T-helper 2 cell treated with Interferon-gamma antibody and Interleukin-4, amounts not matched to agents 5 μg/mL and 100 μg/mL, for 36 hours (primary cell): Measurements from ENCODE around the gene LAMA2.

ENCODE experiments used
- DNase-seq: peaks from one replicate; pipeline ENCODE4 v3.0.0; 2021; ENCODE audit warnings: low spot score
- H3K27ac Mint-ChIP-seq: one replicate; pipeline ENCODE4 v1.8.0; 2021; ENCODE audit warnings: mild to moderate bottlenecking, mixed read lengths
- H3K27me3 Mint-ChIP-seq: one replicate; pipeline ENCODE4 v1.8.0; 2021; ENCODE audit warnings: low read depth, mixed read lengths
- H3K36me3 Mint-ChIP-seq: one replicate; pipeline ENCODE4 v1.8.0; 2021; ENCODE audit warnings: low read depth, mixed read lengths
- H3K4me1 Mint-ChIP-seq: one replicate; pipeline ENCODE4 v1.8.0; 2021; ENCODE audit warnings: low read depth, mixed read lengths
- H3K4me3 Mint-ChIP-seq: one replicate; pipeline ENCODE4 v1.8.0; 2022; ENCODE audit warnings: mild to moderate bottlenecking, moderate library complexity, mixed read lengths
- H3K9me3 Mint-ChIP-seq: one replicate; pipeline ENCODE4 v1.8.0; 2021; ENCODE audit warnings: mixed read lengths

Gene LAMA2

GRCh38 chr6:129469070-129469662, 586.2 kb downstream of the LAMA2 start:
- Mint-ChIP-seq H3K27ac (no peak overlapping the region), H3K4me1 (peaks cover 6% of the 10 kb centered on the region), H3K36me3 (no peaks in the 10 kb centered on the region), H3K4me3 (no peak overlapping the region), H3K27me3 (peaks cover 4% of the 10 kb centered on the region), H3K9me3 (no peaks in the 10 kb centered on the region)
- no peak for DNase-seq

DNA sequence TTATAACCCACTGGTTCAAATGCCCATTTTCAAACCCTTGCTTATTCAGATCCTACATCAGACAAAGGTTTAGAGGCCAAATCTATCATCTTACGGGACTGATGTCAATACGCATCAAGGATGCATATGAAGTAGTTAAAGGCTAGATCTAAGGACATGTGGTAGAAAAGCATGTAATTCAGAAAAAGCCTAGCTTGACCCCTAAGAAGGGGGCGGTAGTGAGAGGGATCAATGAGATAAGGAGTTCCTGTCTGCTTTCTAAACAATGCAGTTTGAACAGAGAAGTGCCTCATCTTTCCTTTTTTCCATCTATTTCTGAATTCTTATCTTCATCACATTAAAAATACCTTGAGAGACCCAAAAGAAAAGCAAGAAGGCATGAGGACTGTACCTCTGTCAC, 589.3 kb downstream of the LAMA2 start:
- H3K9me3 Mint-ChIP-seq, result no peaks in the 10 kb centered on the region
- DNase-seq, result no peak
- H3K27me3 Mint-ChIP-seq, result peaks cover 3% of the 10 kb centered on the region
- no peak overlapping the region for H3K4me3 Mint-ChIP-seq
- H3K4me1 Mint-ChIP-seq, result peaks cover 6% of the 10 kb centered on the region
- no peak overlapping the region for H3K27ac Mint-ChIP-seq
- no peaks in the 10 kb centered on the region for H3K36me3 Mint-ChIP-seq

DNA sequence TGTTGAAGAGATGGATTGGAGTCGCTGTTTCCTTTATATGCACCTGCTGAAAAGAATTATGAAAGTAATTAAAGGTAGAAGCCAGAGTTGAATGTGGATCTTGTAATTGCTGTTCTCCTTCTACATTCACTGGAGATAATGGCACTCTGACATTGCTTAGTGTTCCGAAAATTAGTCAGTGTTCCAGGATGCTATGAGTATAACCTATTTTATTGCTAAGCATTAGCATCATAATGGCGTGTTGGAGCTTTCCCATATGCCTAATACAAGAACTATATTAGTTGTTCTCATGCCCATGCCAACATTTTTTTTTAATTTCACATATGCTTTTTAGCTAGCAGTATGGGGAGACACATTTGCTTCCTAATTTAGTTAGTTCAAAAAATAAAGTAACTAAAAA, 590.6 kb downstream of the LAMA2 start:
- no peaks in the 10 kb centered on the region for H3K9me3 Mint-ChIP-seq
- H3K4me1 Mint-ChIP-seq, result peaks cover 6% of the 10 kb centered on the region
- H3K27me3 Mint-ChIP-seq, result peaks cover 3% of the 10 kb centered on the region
- H3K4me3 Mint-ChIP-seq, result no peak overlapping the region
- H3K36me3 Mint-ChIP-seq, result no peaks in the 10 kb centered on the region
- H3K27ac Mint-ChIP-seq, result no peak overlapping the region
- DNase-seq, result no peak

- no peak for DNase-seq
- peaks cover 6% of the 10 kb centered on the region for H3K4me1 Mint-ChIP-seq
- H3K27me3 Mint-ChIP-seq, result peaks cover 7% of the 10 kb centered on the region
- H3K27ac Mint-ChIP-seq, result no peak overlapping the region
- H3K9me3 Mint-ChIP-seq, result no peaks in the 10 kb centered on the region
- H3K36me3 Mint-ChIP-seq, result no peaks in the 10 kb centered on the region
- no peak overlapping the region for H3K4me3 Mint-ChIP-seq
These were observed 592.7 kb downstream of the LAMA2 start for GRCh38 chr6:129475477-129476247.

DNA sequence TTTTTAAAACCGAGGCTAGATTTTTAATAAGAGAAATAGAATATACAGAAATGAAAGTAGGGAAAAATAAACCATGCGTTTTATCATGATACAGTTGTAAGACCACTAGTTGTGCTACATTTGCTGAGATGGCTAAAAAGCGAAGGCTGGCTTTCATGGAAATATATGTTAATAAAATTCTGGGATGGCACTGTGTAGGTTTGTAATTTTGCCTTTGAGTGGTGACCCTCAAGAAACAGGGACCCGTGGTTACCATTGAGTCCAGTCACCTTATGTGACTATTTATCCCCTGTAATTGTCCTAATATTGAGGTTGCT, 593.3 kb downstream of the LAMA2 start:
- H3K9me3 Mint-ChIP-seq, result no peaks in the 10 kb centered on the region
- DNase-seq, result no peak
- H3K27ac Mint-ChIP-seq, result no peak overlapping the region
- peaks cover 6% of the 10 kb centered on the region for H3K27me3 Mint-ChIP-seq
- H3K4me3 Mint-ChIP-seq, result no peak overlapping the region
- H3K36me3 Mint-ChIP-seq, result no peaks in the 10 kb centered on the region
- peaks cover 6% of the 10 kb centered on the region for H3K4me1 Mint-ChIP-seq

DNA sequence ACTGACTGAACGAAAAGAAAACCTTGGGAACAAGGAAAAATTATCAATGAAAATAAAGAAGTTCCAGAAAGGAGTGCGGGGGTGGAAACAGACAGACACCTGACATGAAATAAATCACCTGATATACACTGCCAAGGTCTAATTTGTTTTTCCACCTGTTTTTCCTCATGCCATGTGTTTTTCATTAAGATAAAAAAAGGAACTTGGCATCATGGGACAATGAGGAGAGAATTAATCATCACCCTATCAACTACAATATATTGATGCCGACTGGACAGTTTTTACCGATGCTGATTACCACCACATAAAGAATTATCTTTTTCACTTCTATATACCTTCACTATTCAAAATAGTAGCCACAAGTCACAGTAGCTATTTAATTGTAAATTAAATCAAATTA, 593.9 kb downstream of the LAMA2 start:
- Mint-ChIP-seq H3K4me1 (peaks cover 6% of the 10 kb centered on the region), H3K27me3 (peaks cover 4% of the 10 kb centered on the region), H3K27ac (no peak overlapping the region), H3K4me3 (no peak overlapping the region), H3K9me3 (no peaks in the 10 kb centered on the region), H3K36me3 (no peaks in the 10 kb centered on the region)
- no peak for DNase-seq

DNA sequence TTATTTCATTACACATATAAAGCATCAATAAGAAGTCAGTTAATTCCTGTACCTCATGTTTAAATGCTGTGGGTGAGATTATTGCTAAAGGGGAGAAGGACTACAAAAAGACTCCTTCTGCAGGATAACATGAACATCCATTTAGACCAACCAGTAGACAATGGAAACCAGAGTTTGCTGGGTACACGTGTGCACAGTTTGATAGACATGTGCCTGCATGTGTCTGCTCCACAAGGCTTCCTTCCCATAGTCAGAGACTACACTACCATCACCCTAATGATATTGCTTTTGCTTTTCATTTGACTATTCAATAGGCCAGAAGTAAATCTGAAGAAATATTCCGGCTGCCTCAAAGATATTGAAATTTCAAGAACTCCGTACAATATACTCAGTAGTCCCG, 595.4 kb downstream of the LAMA2 start:
- H3K9me3 Mint-ChIP-seq, result no peaks in the 10 kb centered on the region
- H3K4me3 Mint-ChIP-seq, result no peak overlapping the region

DNA sequence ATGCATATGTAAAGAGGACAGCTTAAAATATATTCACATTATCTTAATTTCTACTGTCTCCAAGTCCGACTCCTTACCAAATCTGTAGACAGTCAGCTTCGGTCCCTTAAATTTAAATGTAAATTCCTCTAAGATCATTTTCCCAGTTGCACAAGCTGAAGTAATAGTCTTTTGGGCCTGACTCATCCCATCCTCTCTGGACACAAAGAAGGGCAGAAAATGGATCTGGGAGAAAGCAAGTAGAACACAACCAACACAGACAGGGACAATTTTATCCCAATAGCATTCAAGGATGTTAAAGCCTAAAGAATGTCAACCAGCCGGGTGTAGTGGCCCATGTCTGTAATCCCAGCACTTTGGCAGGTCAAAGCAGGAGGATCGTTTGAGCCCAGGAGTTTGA, 598.8 kb downstream of the LAMA2 start:
- no peaks in the 10 kb centered on the region for H3K9me3 Mint-ChIP-seq
- H3K4me1 Mint-ChIP-seq, result peaks cover 7% of the 10 kb centered on the region
- no peak for DNase-seq
- no peaks in the 10 kb centered on the region for H3K36me3 Mint-ChIP-seq
- H3K27ac Mint-ChIP-seq, result no peak overlapping the region
- H3K27me3 Mint-ChIP-seq, result peaks cover 4% of the 10 kb centered on the region
- H3K4me3 Mint-ChIP-seq, result no peak overlapping the region

More for the DNA sequence above, 595.4 kb downstream of the LAMA2 start:
- DNase-seq, result no peak
- Mint-ChIP-seq H3K27me3 (peaks cover 4% of the 10 kb centered on the region), H3K36me3 (no peaks in the 10 kb centered on the region), H3K27ac (no peak overlapping the region), H3K4me1 (no peaks in the 10 kb centered on the region)

DNA sequence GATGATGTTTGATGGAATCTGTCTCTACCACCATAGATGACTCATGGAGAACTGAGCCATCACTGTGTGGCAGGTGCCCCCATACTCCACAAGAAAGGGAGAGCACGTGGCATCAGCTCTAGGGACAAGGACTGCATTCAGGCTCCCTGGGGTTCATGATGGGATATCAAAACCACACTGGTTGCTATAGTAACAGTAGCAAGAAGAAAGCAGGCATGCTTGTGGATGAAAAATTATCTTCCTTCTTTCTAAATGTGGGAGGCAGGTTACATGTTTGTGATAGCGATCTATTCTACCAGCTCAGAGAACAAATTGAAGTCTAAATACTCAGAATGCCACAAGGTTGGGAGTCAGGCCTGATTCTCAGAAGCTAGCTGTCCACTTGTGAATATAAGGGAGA, 602.8 kb downstream of the LAMA2 start:
- DNase-seq, result no peak
- peaks cover 21% of the 10 kb centered on the region for H3K4me1 Mint-ChIP-seq

GRCh38 chr6:129486327-129486726, 603.4 kb downstream of the LAMA2 start:
- no peaks in the 10 kb centered on the region for H3K27me3 Mint-ChIP-seq
- H3K36me3 Mint-ChIP-seq, result no peaks in the 10 kb centered on the region
- no peak overlapping the region for H3K27ac Mint-ChIP-seq
- no peak overlapping the region for H3K4me3 Mint-ChIP-seq
- no peaks in the 10 kb centered on the region for H3K9me3 Mint-ChIP-seq
- H3K4me1 Mint-ChIP-seq, result peaks cover 27% of the 10 kb centered on the region
- no peak for DNase-seq

More for the DNA sequence above, 602.8 kb downstream of the LAMA2 start:
- H3K27me3 Mint-ChIP-seq, result no peaks in the 10 kb centered on the region
- no peak overlapping the region for H3K4me3 Mint-ChIP-seq
- H3K36me3 Mint-ChIP-seq, result no peaks in the 10 kb centered on the region
- H3K27ac Mint-ChIP-seq, result no peak overlapping the region
- no peaks in the 10 kb centered on the region for H3K9me3 Mint-ChIP-seq

DNA sequence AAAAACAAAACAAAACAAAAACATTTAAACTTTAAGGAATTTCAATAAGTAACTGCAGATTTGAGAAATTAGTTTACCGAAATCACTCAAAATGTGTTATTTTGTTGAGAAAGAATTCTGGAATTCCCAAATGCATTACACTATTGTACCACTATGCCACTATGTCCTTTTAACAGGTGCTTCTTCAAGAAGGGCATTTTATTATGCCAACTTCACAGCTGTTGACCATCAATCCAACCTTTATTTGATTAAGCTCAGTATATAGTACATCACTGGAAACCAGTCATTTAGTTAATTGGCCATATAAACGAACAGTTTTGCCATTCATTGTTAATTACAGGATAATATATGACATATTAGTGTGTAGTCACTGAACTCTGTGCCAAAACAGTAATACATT, 605.4 kb downstream of the LAMA2 start:
- Mint-ChIP-seq H3K27me3 (no peaks in the 10 kb centered on the region), H3K4me3 (no peak overlapping the region), H3K27ac (no peak overlapping the region), H3K4me1 (peaks cover 31% of the 10 kb centered on the region), H3K9me3 (no peaks in the 10 kb centered on the region), H3K36me3 (no peaks in the 10 kb centered on the region)
- no peak for DNase-seq

DNA sequence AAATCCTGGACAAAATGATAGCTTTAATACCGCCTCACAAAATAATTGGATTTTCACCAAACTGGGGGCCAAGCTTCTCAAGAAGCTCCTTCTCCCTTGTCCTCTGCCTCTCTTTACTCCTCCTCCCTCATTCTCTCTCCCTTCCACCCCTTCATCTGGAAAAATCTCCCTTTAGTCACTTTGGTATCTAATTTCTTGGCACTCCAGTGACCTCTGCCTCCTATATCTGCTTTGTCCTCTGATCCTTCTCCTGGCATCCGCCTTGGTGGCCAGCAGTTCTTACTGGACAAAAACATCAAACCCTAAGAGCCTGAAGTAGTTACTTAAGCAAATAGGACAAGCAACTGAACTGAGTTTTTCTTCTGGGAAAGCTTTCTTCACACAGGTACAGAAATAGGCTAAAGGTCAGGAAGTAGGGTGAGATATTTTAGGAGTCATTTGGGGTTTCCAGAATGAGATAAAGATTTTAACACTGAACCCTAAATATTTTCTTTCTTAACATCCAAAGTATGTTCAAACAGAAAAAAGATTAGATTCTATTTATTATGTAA, 606.4 kb downstream of the LAMA2 start:
- no peaks in the 10 kb centered on the region for H3K27me3 Mint-ChIP-seq
- peak overlapping the region; percentile 0 for H3K27ac Mint-ChIP-seq
- H3K4me3 Mint-ChIP-seq, result no peak overlapping the region
- peaks cover 31% of the 10 kb centered on the region for H3K4me1 Mint-ChIP-seq
- H3K9me3 Mint-ChIP-seq, result no peaks in the 10 kb centered on the region
- H3K36me3 Mint-ChIP-seq, result no peaks in the 10 kb centered on the region
- no peak for DNase-seq

- H3K9me3 Mint-ChIP-seq, result no peaks in the 10 kb centered on the region
- peaks cover 32% of the 10 kb centered on the region for H3K4me1 Mint-ChIP-seq
- H3K36me3 Mint-ChIP-seq, result no peaks in the 10 kb centered on the region
- DNase-seq, result peak; percentile 73
- peak overlapping the region; percentile 70 for H3K4me3 Mint-ChIP-seq
- no peaks in the 10 kb centered on the region for H3K27me3 Mint-ChIP-seq
- H3K27ac Mint-ChIP-seq, result peak overlapping the region; percentile 93
These were observed 607.8 kb downstream of the LAMA2 start for GRCh38 chr6:129490521-129491255.

DNA sequence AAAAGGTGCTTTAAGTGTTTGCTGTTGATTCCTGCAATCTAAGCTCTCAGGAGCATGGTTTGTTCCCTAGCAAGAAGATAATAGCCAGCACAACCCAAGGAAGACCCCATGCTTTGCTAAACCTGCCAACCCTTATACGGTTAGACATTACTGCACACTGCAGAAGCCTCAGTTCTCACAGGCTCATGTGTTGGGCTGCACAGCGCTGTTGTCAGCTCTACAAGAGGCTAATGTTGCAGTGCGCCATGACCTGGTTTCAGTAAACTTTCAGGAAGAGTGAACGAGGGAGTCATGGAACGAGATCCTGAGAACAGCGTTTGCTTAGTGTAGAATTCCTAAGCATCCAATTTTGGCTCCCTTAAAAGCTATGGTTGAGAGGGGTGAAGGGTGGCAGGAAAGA, 608.5 kb downstream of the LAMA2 start:
- DNase-seq, result no peak
- Mint-ChIP-seq H3K4me1 (peaks cover 29% of the 10 kb centered on the region), H3K27ac (peak overlapping the region; percentile 93), H3K9me3 (no peaks in the 10 kb centered on the region), H3K27me3 (no peaks in the 10 kb centered on the region), H3K36me3 (no peaks in the 10 kb centered on the region), H3K4me3 (peak overlapping the region; percentile 70)
